H1 (cell line): Measurements from ENCODE around the gene AKTIP. TPM values are rescaled to one million over a fixed set of nuclear protein-coding genes. Genes with fewer than 3 reads are reported as not detected.
A peak's percentile ranks its signal among the peaks of the same experiment; 100 is the strongest.

Experiments
- CTCF ChIA-PET: fragments of 300-600 bp; sonication (Branson Sonifier 250); formaldehyde crosslinking; loops from one replicate; lab custom pipeline; 2021; ENCODE audit not compliant: partially characterized antibody; lab: Charles Lee
- POLR2A ChIA-PET: fragments of 300-600 bp; sonication (Branson Sonifier 250); formaldehyde crosslinking; loops from one replicate; lab custom pipeline; 2021; ENCODE audit warnings: inconsistent platforms; ENCODE audit not compliant: partially characterized antibody; lab: Charles Lee
- DNase-seq, 2 experiments: peaks; one replicate each; pipeline versions ENCODE4 v3.0.0 to v3.0.0-alpha.2; 2010 to 2022; ENCODE audit warnings: low spot score in 2 of 2, low read depth in 1 of 2, mixed read lengths in 1 of 2
- FAIRE-seq: peaks from 2 replicates; lab custom pipeline; 2011; peaks lifted over from hg19 to GRCh38; lab: Jason Lieb, UNC
- H2AFZ ChIP-seq: 2 replicates; pipeline ENCODE4 v1.8.1; 2012; ENCODE audit warnings: low read length, inconsistent platforms
- H2AK5ac ChIP-seq: 2 replicates; pipeline ENCODE4 v1.6.1; 2013; ENCODE audit warnings: low read depth, low read length
- H2BK120ac ChIP-seq: replicated peaks from 2 replicates; pipeline ENCODE3; 2013; ENCODE audit warnings: low read depth, low read length, inconsistent platforms
- H2BK12ac ChIP-seq: 2 replicates; pipeline ENCODE4 v1.6.1; 2013; ENCODE audit warnings: low read depth, low read length
- H2BK15ac ChIP-seq: 2 replicates; pipeline ENCODE4 v1.6.1; 2013; ENCODE audit warnings: low read length
- H2BK20ac ChIP-seq: 2 replicates; pipeline ENCODE4 v1.6.1; 2013; ENCODE audit warnings: low read length
- H2BK5ac ChIP-seq: 2 replicates; pipeline ENCODE4 v1.6.1; 2013; ENCODE audit warnings: low read depth, low read length
- H3K14ac ChIP-seq: 2 replicates; pipeline ENCODE4 v1.6.1; 2013; ENCODE audit warnings: inconsistent platforms; ENCODE audit not compliant: insufficient read length
- H3K18ac ChIP-seq: 2 replicates; pipeline ENCODE4 v1.6.1; 2013; ENCODE audit warnings: low read length; ENCODE audit errors: extremely low read depth
- H3K23ac ChIP-seq: 2 replicates; pipeline ENCODE4 v1.6.1; 2013; ENCODE audit warnings: inconsistent platforms; ENCODE audit not compliant: insufficient read length
- H3K23me2 ChIP-seq: 2 replicates; pipeline ENCODE4 v1.6.1; 2013; ENCODE audit warnings: low read depth, low read length
- H3K27ac ChIP-seq: 2 replicates; pipeline ENCODE4 v1.6.1; 2011; ENCODE audit warnings: low read depth, low read length, inconsistent platforms
- H3K27me3 ChIP-seq, 4 experiments: replicated peaks in 1 of 4; 1 replicate in 1 of 4; 2 replicates in 3 of 4; pipeline versions ENCODE4 v1.6.1 to v1.8.1; 2011 to 2013; ENCODE audit warnings: low read length in 3 of 4, mild to moderate bottlenecking in 3 of 4, inconsistent platforms in 2 of 4, mixed read lengths in 2 of 4, moderate library complexity in 1 of 4; ENCODE audit not compliant: control insufficient read depth in 3 of 4, insufficient read depth in 3 of 4; ENCODE audit errors: extremely low read depth in 1 of 4
- H3K36me3 ChIP-seq, 4 experiments: 2 replicates each; pipeline versions ENCODE4 v1.6.1 to v1.8.1; 2011 to 2013; ENCODE audit warnings: mild to moderate bottlenecking in 4 of 4, low read length in 3 of 4, moderate library complexity in 2 of 4, control low read depth in 1 of 4, inconsistent platforms in 1 of 4; ENCODE audit not compliant: insufficient read depth in 4 of 4, control insufficient read depth in 2 of 4
- H3K4ac ChIP-seq: replicated peaks from 2 replicates; pipeline ENCODE3; 2013; ENCODE audit warnings: low read length, low read depth, mixed read lengths, inconsistent platforms; ENCODE audit not compliant: insufficient read length
- H3K4me1 ChIP-seq, 4 experiments: replicated peaks in 1 of 4; 1 replicate in 1 of 4; 2 replicates in 3 of 4; pipeline versions ENCODE4 v1.6.1 to v1.8.1; 2011 to 2013; ENCODE audit warnings: low read length in 3 of 4, inconsistent platforms in 2 of 4, mixed read lengths in 1 of 4; ENCODE audit not compliant: insufficient read depth in 4 of 4, control insufficient read depth in 3 of 4
- H3K4me2 ChIP-seq, 2 experiments: 2 replicates each; pipeline versions ENCODE4 v1.6.1 to v1.8.1; 2011 to 2013; ENCODE audit warnings: low read depth in 2 of 2, low read length in 2 of 2, control low read depth in 1 of 2, inconsistent platforms in 1 of 2, mild to moderate bottlenecking in 1 of 2; ENCODE audit not compliant: insufficient read depth in 1 of 2
- H3K4me3 ChIP-seq, 4 experiments: fragments of 200-600, 300-600 bp in 1 of 4; sonication (generic), shearing (Covaris generic), sonication (Bioruptor Twin) in 1 of 4; 2 replicates each; pipeline versions ENCODE4 v1.5.1 to v1.8.1; 2011 to 2016; ENCODE audit warnings: low read length in 4 of 4, low read depth in 3 of 4, control low read depth in 2 of 4, inconsistent platforms in 2 of 4, mild to moderate bottlenecking in 2 of 4, mixed read lengths in 1 of 4, moderate library complexity in 1 of 4; ENCODE audit not compliant: insufficient read depth in 2 of 4; ENCODE audit errors: extremely low read depth in 1 of 4
- H3K56ac ChIP-seq: replicated peaks from 2 replicates; pipeline ENCODE3; 2013; ENCODE audit warnings: low read depth, mild to moderate bottlenecking, mixed read lengths, low read length, inconsistent platforms; ENCODE audit not compliant: insufficient read length
- H3K79me1 ChIP-seq: 2 replicates; pipeline ENCODE4 v1.6.1; 2013; ENCODE audit warnings: low read depth, low read length, control low read depth
- H3K79me2 ChIP-seq, 2 experiments: 2 replicates each; pipeline versions ENCODE4 v1.6.1 to v1.8.1; 2012 to 2013; ENCODE audit warnings: low read length in 2 of 2, mild to moderate bottlenecking in 2 of 2, inconsistent platforms in 1 of 2; ENCODE audit not compliant: insufficient read depth in 2 of 2, control insufficient read depth in 1 of 2
- H3K9ac ChIP-seq, 4 experiments: replicated peaks in 1 of 4; 1 replicate in 1 of 4; 2 replicates in 3 of 4; pipeline versions ENCODE4 v1.6.1 to v1.8.1; 2011 to 2013; ENCODE audit warnings: low read depth in 3 of 4, low read length in 3 of 4, control low read depth in 2 of 4, mild to moderate bottlenecking in 2 of 4, moderate library complexity in 2 of 4, inconsistent platforms in 1 of 4; ENCODE audit errors: extremely low read depth in 1 of 4
- H3K9me3 ChIP-seq, 2 experiments: 2 replicates each; pipeline versions ENCODE4 v1.6.1 to v1.8.1; 2012 to 2013; ENCODE audit warnings: mild to moderate bottlenecking in 2 of 2, moderate library complexity in 2 of 2, control low read depth in 1 of 2, inconsistent platforms in 1 of 2, low read depth in 1 of 2, low read length in 1 of 2, mixed read lengths in 1 of 2; ENCODE audit not compliant: insufficient read depth in 2 of 2
- H4K20me1 ChIP-seq, 2 experiments: replicated peaks in 1 of 2; 2 replicates each; pipeline versions ENCODE3 to v1.8.1; 2011 to 2013; ENCODE audit warnings: inconsistent platforms in 2 of 2, low read length in 2 of 2, mild to moderate bottlenecking in 1 of 2; ENCODE audit not compliant: insufficient read depth in 2 of 2, control insufficient read depth in 1 of 2
- H4K5ac ChIP-seq: 2 replicates; pipeline ENCODE4 v1.6.1; 2013; ENCODE audit warnings: low read length, low read depth, mixed read lengths, inconsistent platforms; ENCODE audit not compliant: insufficient read length
- H4K8ac ChIP-seq: 2 replicates; pipeline ENCODE4 v1.8.0; 2013; ENCODE audit warnings: mild to moderate bottlenecking, moderate library complexity, low read length, inconsistent platforms; ENCODE audit not compliant: insufficient read depth; ENCODE audit errors: extremely low read depth
- H4K91ac ChIP-seq: replicated peaks from 2 replicates; pipeline ENCODE3; 2013; ENCODE audit warnings: low read length, mixed read lengths, inconsistent platforms; ENCODE audit not compliant: insufficient read length
- SP2 ChIP-seq: IDR thresholded peaks from 2 replicates; pipeline ENCODE4 v1.6.1; 2012; ENCODE audit warnings: mild to moderate bottlenecking, low read length, inconsistent platforms
- TAF1 ChIP-seq: IDR thresholded peaks from 2 replicates; pipeline ENCODE4 v1.6.1; 2011; ENCODE audit warnings: mild to moderate bottlenecking, low read depth, low read length
- WGBS, 2 experiments: shearing (Covaris generic) in 1 of 2; methylation state at CpG; one replicate each; pipeline versions ENCODE4 v1.1.6 to v1.1.7; 2013 to 2015; ENCODE audit warnings: low lambda C conversion rate in 2 of 2, mixed read lengths in 2 of 2, inconsistent platforms in 1 of 2, low coverage in 1 of 2, missing lambda C conversion rate in 1 of 2; ENCODE audit not compliant: insufficient replicate concordance in 2 of 2, insufficient coverage in 1 of 2, insufficient read length in 1 of 2; ENCODE audit errors: extremely low coverage in 1 of 2, missing lambda C conversion rate in 1 of 2; 5-methylcytosine and 5-hydroxymethylcytosine counted together
- polyA plus RNA-seq, 7 experiments: library from polyadenylated mRNA; depleted of rRNA in 3 of 7; stranded (reverse) in 5 of 7; unstranded in 2 of 7; fragments of >200 nt in 5 of 7; fragments of 200-250 nt in 2 of 7; gene quantifications; 1 replicate in 5 of 7; 2 replicates in 1 of 7; 4 replicates in 1 of 7; pipeline versions ENCODE4 v1.2.1 to v1.2.3, GENCODE V29; 2011 to 2013; ENCODE audit warnings: missing spikeins in 2 of 7, mixed read lengths in 2 of 7
- total RNA-seq: library from RNA; stranded (reverse); fragmentation: NEBNext Ultra II Directional; extraction: Animal tissue kit (Norgen Biotek cat#: 25700); gene quantifications from 2 replicates; pipeline ENCODE4 v1.2.1, GENCODE V29; 2021

The AKTIP gene
- total and polyA plus RNA-seq, 2 of the 8 experiments (the other 6 are each of a cell fraction or from before 2014, with no cell fraction given): 15.0 to 15.6 TPM

DNA sequence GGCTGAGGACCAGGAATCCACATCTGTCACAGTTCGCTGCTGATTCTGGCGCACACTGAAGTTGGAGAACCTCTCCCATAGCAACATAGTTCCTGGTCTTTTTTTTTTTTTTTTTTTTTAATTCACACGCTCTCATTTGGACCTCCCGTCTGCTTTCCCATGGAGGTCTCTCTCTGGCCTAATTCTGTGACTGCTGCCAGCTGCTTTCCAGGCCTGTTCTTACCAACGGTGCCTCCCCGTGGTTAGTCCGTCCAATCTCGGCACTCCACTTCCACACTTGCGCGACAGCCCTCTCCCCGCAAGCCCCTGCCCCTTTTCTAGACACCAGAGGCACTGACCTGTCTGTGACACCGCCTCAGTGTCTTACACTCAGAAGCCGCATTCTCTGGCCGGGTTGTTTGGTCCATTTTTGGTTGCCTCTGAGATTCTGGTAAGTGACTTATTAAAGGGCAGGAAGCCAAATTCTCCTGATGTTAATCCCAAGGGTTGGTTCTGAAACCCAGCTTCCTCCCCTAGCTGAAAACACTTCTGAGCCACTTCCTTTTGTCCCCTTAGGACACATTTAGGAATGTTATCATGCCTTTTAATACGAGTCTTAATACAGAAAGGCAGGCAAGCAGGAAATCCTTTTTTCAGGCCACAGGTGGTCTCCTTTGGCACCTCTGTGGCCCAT lies 1.1 kb upstream of the AKTIP start:
- H3K79me1 ChIP-seq: no peaks in the 10 kb centered on the region; the same call in 1 of the 2 replicates
- WGBS, 2 experiments: 66% methylated on average over 12 of the region's 15 CpGs; no CpG with 5 or more reads in 1 of the 2 experiments
- no peak overlapping the region for H3K18ac ChIP-seq
- POLR2A ChIA-PET: interaction anchor here (1.2 to 1.8 kb wide), 2 partner anchors 69 to 140 kb away, joined by 4 read pairs; partner anchors contain the start of gene RBL2
- no peak overlapping the region for H3K14ac ChIP-seq
- peaks cover 6% of the 10 kb centered on the region for H3K23me2 ChIP-seq
- FAIRE-seq (no peak), DNase-seq (no peak)
- no peak overlapping the region for H4K91ac ChIP-seq
- H2BK120ac ChIP-seq: no peak overlapping the region
- no peak overlapping the region for H2BK15ac ChIP-seq
- no peak overlapping the region for H2BK20ac ChIP-seq
- H3K4me2 ChIP-seq: peak overlapping the region; percentile 90 to 99
- peak overlapping the region; percentile 76 for H2BK5ac ChIP-seq
- no peak overlapping the region for H2AFZ ChIP-seq
- TF ChIP-seq SP2 (no peak), TAF1 (0 out of 2 replicates have a peak, but pooled peaks have one; percentile 5)
- H3K4me3 ChIP-seq: peak overlapping the region; percentile 32 to 73 (median 42)
- no peak overlapping the region for H3K27ac ChIP-seq
- no peaks in the 10 kb centered on the region for H3K27me3 ChIP-seq
- H3K79me2 ChIP-seq: peaks cover 0 to 19% of the 10 kb centered on the region in 2 experiments; a peak in 2 of 4 replicates
- CTCF ChIA-PET: interaction anchor here (1.1 to 1.2 kb wide), 3 partner anchors 9 to 482 kb away, joined by 3 read pairs; no protein-coding TSS in a partner anchor
- H3K4me1 ChIP-seq: peaks cover 0 to 14% (median 6%) of the 10 kb centered on the region in 4 experiments; a peak in 6 of 7 replicates
- H3K9me3 ChIP-seq: no peaks in the 10 kb centered on the region
- no peak overlapping the region for H3K4ac ChIP-seq
- no peak overlapping the region for H3K23ac ChIP-seq
- H2AK5ac ChIP-seq: no peak overlapping the region; the same call in 1 of the 2 replicates
- no peak overlapping the region for H3K56ac ChIP-seq
- H2BK12ac ChIP-seq: no peak overlapping the region
- no peaks in the 10 kb centered on the region for H3K36me3 ChIP-seq
- H4K20me1 ChIP-seq: peaks cover 0 to 5% of the 10 kb centered on the region in 2 experiments
- 0 out of 2 replicates have a peak overlapping the region, but pooled peaks have one; percentile 22 for H4K8ac ChIP-seq
- H3K9ac ChIP-seq: no peak overlapping the region
- H4K5ac ChIP-seq: no peak overlapping the region
